ENCODE results near the gene MACF1.

- TF ChIP-seq CTCF (IDR thresholded peaks at IDR 0.05) (no peak), POLR2A (IDR thresholded peaks at IDR 0.05) (no peak)
Observed at GRCh38 chr1:39189592-39190041, 14.9 kb upstream of the MACF1 start.
